ENCODE data around the gene RAB3GAP1.

RAB3GAP1 gene

GRCh38 chr2:135169900-135170753, 118.0 kb downstream of the RAB3GAP1 start:
- Mint-ChIP-seq H3K36me3 (ENCODE audit: low read depth) (peaks cover 90% of the 10 kb centered on the region), H3K9me3 (no peaks in the 10 kb centered on the region), H3K4me3 (no peak overlapping the region), H3K27ac (no peak overlapping the region), H3K4me1 (ENCODE audit: low read depth) (no peaks in the 10 kb centered on the region), H3K27me3 (no peaks in the 10 kb centered on the region)
- intact Hi-C loops (cut with micrococcal nuclease), result loop anchor here (10.0 kb wide), 2 partner anchors 585 to 615 kb away; no protein-coding TSS in a partner anchor

- intact Hi-C loops (cut with micrococcal nuclease), result no loop called here
- H3K27me3 Mint-ChIP-seq, result no peaks in the 10 kb centered on the region
- H3K36me3 Mint-ChIP-seq (ENCODE audit: low read depth), result peaks cover 84% of the 10 kb centered on the region
- no peaks in the 10 kb centered on the region for H3K4me1 Mint-ChIP-seq (ENCODE audit: low read depth)
- H3K27ac Mint-ChIP-seq, result no peak overlapping the region
- no peak overlapping the region for H3K4me3 Mint-ChIP-seq
- H3K9me3 Mint-ChIP-seq, result peaks cover 10% of the 10 kb centered on the region
Measured at GRCh38 chr2:135174049-135174809, 122.1 kb downstream of the RAB3GAP1 start.

GRCh38 chr2:135174810-135175093, 122.7 kb downstream of the RAB3GAP1 start:
- Mint-ChIP-seq H3K27me3 (no peaks in the 10 kb centered on the region), H3K36me3 (ENCODE audit: low read depth) (peaks cover 78% of the 10 kb centered on the region), H3K9me3 (peaks cover 10% of the 10 kb centered on the region), H3K4me1 (ENCODE audit: low read depth) (no peaks in the 10 kb centered on the region), H3K27ac (no peak overlapping the region), H3K4me3 (no peak overlapping the region)
- intact Hi-C loops (cut with micrococcal nuclease), result no loop called here

GRCh38 chr2:135175177-135175576, 123.1 kb downstream of the RAB3GAP1 start:
- intact Hi-C loops (cut with micrococcal nuclease), result no loop called here
- H3K36me3 Mint-ChIP-seq (ENCODE audit: low read depth), result peaks cover 74% of the 10 kb centered on the region

GRCh38 chr2:135179689-135180088, 127.6 kb downstream of the RAB3GAP1 start:
- Mint-ChIP-seq H3K4me3 (no peak overlapping the region), H3K27ac (no peak overlapping the region), H3K36me3 (ENCODE audit: low read depth) (peaks cover 37% of the 10 kb centered on the region), H3K27me3 (no peaks in the 10 kb centered on the region), H3K9me3 (peaks cover 10% of the 10 kb centered on the region), H3K4me1 (ENCODE audit: low read depth) (no peaks in the 10 kb centered on the region)
- intact Hi-C loops (cut with micrococcal nuclease), result no loop called here

More at GRCh38 chr2:135175177-135175576, 123.1 kb downstream of the RAB3GAP1 start:
- no peaks in the 10 kb centered on the region for H3K4me1 Mint-ChIP-seq (ENCODE audit: low read depth)
- H3K4me3 Mint-ChIP-seq, result no peak overlapping the region
- no peak overlapping the region for H3K27ac Mint-ChIP-seq
- peaks cover 10% of the 10 kb centered on the region for H3K9me3 Mint-ChIP-seq
- no peaks in the 10 kb centered on the region for H3K27me3 Mint-ChIP-seq

- intact Hi-C loops (cut with micrococcal nuclease), result no loop called here
Measured at GRCh38 chr2:135182190-135182589, 130.1 kb downstream of the RAB3GAP1 start.

GRCh38 chr2:135182601-135183000, 130.5 kb downstream of the RAB3GAP1 start:
- peaks cover 15% of the 10 kb centered on the region for H3K36me3 Mint-ChIP-seq (ENCODE audit: low read depth)
- no peak overlapping the region for H3K4me3 Mint-ChIP-seq
- H3K4me1 Mint-ChIP-seq (ENCODE audit: low read depth), result no peaks in the 10 kb centered on the region
- H3K27me3 Mint-ChIP-seq, result no peaks in the 10 kb centered on the region
- intact Hi-C loops (cut with micrococcal nuclease), result no loop called here
- H3K9me3 Mint-ChIP-seq, result no peaks in the 10 kb centered on the region
- H3K27ac Mint-ChIP-seq, result no peak overlapping the region

More at GRCh38 chr2:135182190-135182589, 130.1 kb downstream of the RAB3GAP1 start:
- Mint-ChIP-seq H3K27me3 (no peaks in the 10 kb centered on the region), H3K27ac (no peak overlapping the region), H3K9me3 (peaks cover 3% of the 10 kb centered on the region), H3K4me1 (ENCODE audit: low read depth) (no peaks in the 10 kb centered on the region), H3K4me3 (no peak overlapping the region), H3K36me3 (ENCODE audit: low read depth) (peaks cover 19% of the 10 kb centered on the region)

GRCh38 chr2:135183822-135184221, 131.7 kb downstream of the RAB3GAP1 start:
- no peak overlapping the region for H3K27ac Mint-ChIP-seq
- intact Hi-C loops (cut with micrococcal nuclease), result no loop called here
- H3K4me1 Mint-ChIP-seq (ENCODE audit: low read depth), result no peaks in the 10 kb centered on the region

GRCh38 chr2:135186054-135186453, 134.0 kb downstream of the RAB3GAP1 start:
- peaks cover 17% of the 10 kb centered on the region for H3K9me3 Mint-ChIP-seq
- H3K36me3 Mint-ChIP-seq (ENCODE audit: low read depth), result peaks cover 22% of the 10 kb centered on the region
- no peak overlapping the region for H3K4me3 Mint-ChIP-seq
- no peaks in the 10 kb centered on the region for H3K27me3 Mint-ChIP-seq
- intact Hi-C loops (cut with micrococcal nuclease), result no loop called here
- no peaks in the 10 kb centered on the region for H3K4me1 Mint-ChIP-seq (ENCODE audit: low read depth)
- no peak overlapping the region for H3K27ac Mint-ChIP-seq

More at GRCh38 chr2:135183822-135184221, 131.7 kb downstream of the RAB3GAP1 start:
- H3K27me3 Mint-ChIP-seq, result no peaks in the 10 kb centered on the region
- no peak overlapping the region for H3K4me3 Mint-ChIP-seq
- peaks cover 15% of the 10 kb centered on the region for H3K36me3 Mint-ChIP-seq (ENCODE audit: low read depth)
- peaks cover 1% of the 10 kb centered on the region for H3K9me3 Mint-ChIP-seq

GRCh38 chr2:135187270-135187669, 135.2 kb downstream of the RAB3GAP1 start:
- Mint-ChIP-seq H3K27ac (no peak overlapping the region), H3K36me3 (ENCODE audit: low read depth) (peaks cover 14% of the 10 kb centered on the region), H3K27me3 (no peaks in the 10 kb centered on the region), H3K4me1 (ENCODE audit: low read depth) (no peaks in the 10 kb centered on the region), H3K4me3 (no peak overlapping the region), H3K9me3 (peaks cover 28% of the 10 kb centered on the region)
- intact Hi-C loops (cut with micrococcal nuclease), result no loop called here

GRCh38 chr2:135189148-135189547, 137.1 kb downstream of the RAB3GAP1 start:
- Mint-ChIP-seq H3K27ac (no peak overlapping the region), H3K4me1 (ENCODE audit: low read depth) (no peaks in the 10 kb centered on the region), H3K4me3 (no peak overlapping the region), H3K27me3 (no peaks in the 10 kb centered on the region), H3K9me3 (peaks cover 33% of the 10 kb centered on the region), H3K36me3 (ENCODE audit: low read depth) (peaks cover 14% of the 10 kb centered on the region)
- intact Hi-C loops (cut with micrococcal nuclease), result no loop called here

GRCh38 chr2:135190799-135191198, 138.7 kb downstream of the RAB3GAP1 start:
- Mint-ChIP-seq H3K36me3 (ENCODE audit: low read depth) (peaks cover 14% of the 10 kb centered on the region), H3K9me3 (peaks cover 37% of the 10 kb centered on the region), H3K4me3 (no peak overlapping the region), H3K27me3 (no peaks in the 10 kb centered on the region), H3K27ac (no peak overlapping the region), H3K4me1 (ENCODE audit: low read depth) (no peaks in the 10 kb centered on the region)
- intact Hi-C loops (cut with micrococcal nuclease), result no loop called here

- peaks cover 9% of the 10 kb centered on the region for H3K9me3 Mint-ChIP-seq
- H3K27ac Mint-ChIP-seq, result no peak overlapping the region
- H3K4me1 Mint-ChIP-seq (ENCODE audit: low read depth), result no peaks in the 10 kb centered on the region
- intact Hi-C loops (cut with micrococcal nuclease), result no loop called here
- H3K36me3 Mint-ChIP-seq (ENCODE audit: low read depth), result no peaks in the 10 kb centered on the region
- no peaks in the 10 kb centered on the region for H3K27me3 Mint-ChIP-seq
- H3K4me3 Mint-ChIP-seq, result no peak overlapping the region
Measured at GRCh38 chr2:135198481-135198880, 146.4 kb downstream of the RAB3GAP1 start.

GRCh38 chr2:135202751-135203150, 150.7 kb downstream of the RAB3GAP1 start:
- Mint-ChIP-seq H3K4me1 (ENCODE audit: low read depth) (no peaks in the 10 kb centered on the region), H3K9me3 (no peaks in the 10 kb centered on the region), H3K27ac (no peak overlapping the region), H3K4me3 (no peak overlapping the region), H3K36me3 (ENCODE audit: low read depth) (no peaks in the 10 kb centered on the region), H3K27me3 (no peaks in the 10 kb centered on the region)
- intact Hi-C loops (cut with micrococcal nuclease), result no loop called here

Data from dendritic cell treated with granulocyte-macrophage colony-stimulating factor and Interleukin-4, amounts not matched to agents 40 ng/mL and 50 ng/mL, for 4 days (primary cell).